Left hindlimb (tissue), 1 donor: Measurements from ENCODE around the gene CD248.

ENCODE experiments used
- DNase-seq: peaks from one replicate; pipeline ENCODE4 v3.0.0-alpha.2; 2018

The CD248 gene

GRCh38 chr11:66311965-66312548 is 4.8 kb downstream of the CD248 start:
- peak; percentile 94 for DNase-seq

GRCh38 chr11:66311470-66311964 is 5.3 kb downstream of the CD248 start:
- DNase-seq, result no peak

- peak; percentile 4 for DNase-seq
Observed at GRCh38 chr11:66310803-66311440, 5.9 kb downstream of the CD248 start.

GRCh38 chr11:66310324-66310723 is 6.5 kb downstream of the CD248 start:
- peak; percentile 18 for DNase-seq

- DNase-seq, result no peak
Observed at GRCh38 chr11:66309475-66309874, 7.4 kb downstream of the CD248 start.

- peak; percentile 3 for DNase-seq
Observed at GRCh38 chr11:66302656-66303055, 14.2 kb downstream of the CD248 start.

- DNase-seq, result peak; percentile 8
Observed at GRCh38 chr11:66299186-66299585, 17.7 kb downstream of the CD248 start.

GRCh38 chr11:66297610-66298009 is 19.2 kb downstream of the CD248 start:
- peak; percentile 4 for DNase-seq

GRCh38 chr11:66294626-66295620 is 21.9 kb downstream of the CD248 start:
- DNase-seq, result peak; percentile 22

GRCh38 chr11:66293777-66294625 is 22.8 kb downstream of the CD248 start:
- peak; percentile 23 for DNase-seq

- DNase-seq, result peak; percentile 38
Observed at GRCh38 chr11:66293352-66293751, 23.5 kb downstream of the CD248 start.

GRCh38 chr11:66292543-66293332 is 24.1 kb downstream of the CD248 start:
- DNase-seq, result peak; percentile 27

- peak; percentile 29 for DNase-seq
Observed at GRCh38 chr11:66291706-66292542, 24.9 kb downstream of the CD248 start, which contains the start of gene TMEM151A. TMEM151A (plus strand) TSS chr11:66291894; CDS start chr11:66292014, 120 bp downstream.

GRCh38 chr11:66291303-66291705 is 25.5 kb downstream of the CD248 start:
- peak; percentile 23 for DNase-seq

GRCh38 chr11:66290330-66290621 is 26.6 kb downstream of the CD248 start:
- no peak for DNase-seq

GRCh38 chr11:66289548-66290329 is 27.1 kb downstream of the CD248 start:
- DNase-seq, result no peak

- peak; percentile 99 for DNase-seq
Observed at GRCh38 chr11:66288671-66289547, 27.9 kb downstream of the CD248 start, which contains the start of gene YIF1A. YIF1A (minus strand) TSS chr11:66289143; CDS start chr11:66288985, 158 bp downstream.

GRCh38 chr11:66287889-66288670 is 28.8 kb downstream of the CD248 start:
- DNase-seq, result peak; percentile 47
